Left ventricle myocardium inferior (tissue), 1 donor: ENCODE measurements around the gene PKMYT1. TPM values are rescaled to one million over a fixed set of nuclear protein-coding genes. Genes with fewer than 3 reads are reported as not detected.
"Not testable (repeated sequence)": the region's sequence is repeated elsewhere in the genome, so short reads cannot be mapped to it uniquely, and the experiment has no call there.

Source experiments
- DNase-seq: peaks from one replicate; pipeline ENCODE4 v3.0.0-alpha.2; 2020
- H3K27ac ChIP-seq: fragments of 200-600 bp; replicated peaks from 2 replicates; pipeline ENCODE4 v1.8.0; 2021
- H3K27me3 ChIP-seq: fragments of 200-600 bp; 2 replicates; pipeline ENCODE4 v1.8.0; 2021; ENCODE audit warnings: low read depth
- H3K36me3 ChIP-seq: fragments of 200-600 bp; 2 replicates; pipeline ENCODE4 v1.8.0; 2021
- H3K4me1 ChIP-seq: fragments of 200-600 bp; 2 replicates; pipeline ENCODE4 v1.8.0; 2021
- H3K4me3 ChIP-seq: fragments of 200-600 bp; 2 replicates; pipeline ENCODE4 v1.8.0; 2021; ENCODE audit warnings: mild to moderate bottlenecking, moderate library complexity
- H3K9me3 ChIP-seq: fragments of 200-600 bp; replicated peaks from 2 replicates; pipeline ENCODE4 v1.8.0; 2021
- CTCF ChIP-seq: fragments of 200-600 bp; IDR thresholded peaks from 2 replicates; pipeline ENCODE4 v1.8.0; 2021; ENCODE audit warnings: antibody characterized with exemption, mild to moderate bottlenecking, borderline replicate concordance
- intact Hi-C: fragments of 100-400 bp; cut with micrococcal nuclease; formaldehyde crosslinking; loops from one replicate; pipeline ENCODE4 v1.11.0; 2022
- total RNA-seq: library from RNA; stranded (reverse); fragmentation: NEBNext Ultra II Directional; extraction: Animal tissue kit (Norgen Biotek cat#: 25700); gene quantifications from one replicate; pipeline ENCODE4 v1.2.1, GENCODE V29; 2021
- donor health status: DM: no; HTN: yes; CAD: no; lungs with severe emphysema.

Gene PKMYT1
- total RNA-seq, 1 donor from 2014 or later, result 1.3 TPM

GRCh38 chr16:2950353-2950724 is 29.9 kb downstream of the PKMYT1 start:
- Histone ChIP-seq H3K36me3 (peaks cover 33% of the 10 kb centered on the region), H3K9me3 (no peaks in the 10 kb centered on the region), H3K27me3 (peaks cover 14% of the 10 kb centered on the region), H3K4me1 (no peaks in the 10 kb centered on the region), H3K27ac (no peak overlapping the region), H3K4me3 (no peak overlapping the region)
- no peak for DNase-seq
- intact Hi-C loops, result no loop called here
- TF ChIP-seq CTCF, result no peak

GRCh38 chr16:2949705-2950352 is 30.4 kb downstream of the PKMYT1 start:
- H3K27ac ChIP-seq, result no peak overlapping the region
- no peak for TF ChIP-seq CTCF

GRCh38 chr16:2948807-2949704 is 31.2 kb downstream of the PKMYT1 start:
- intact Hi-C loops, result no loop called here
- TF ChIP-seq CTCF, result no peak
- no peak for DNase-seq
- H3K27me3 ChIP-seq, result peaks cover 1% of the 10 kb centered on the region
- H3K9me3 ChIP-seq, result no peaks in the 10 kb centered on the region
- H3K4me1 ChIP-seq, result no peaks in the 10 kb centered on the region
- H3K27ac ChIP-seq, result no peak overlapping the region
- peaks cover 39% of the 10 kb centered on the region for H3K36me3 ChIP-seq
- H3K4me3 ChIP-seq, result no peak overlapping the region

More at GRCh38 chr16:2949705-2950352, 30.4 kb downstream of the PKMYT1 start:
- peaks cover 9% of the 10 kb centered on the region for H3K27me3 ChIP-seq
- H3K36me3 ChIP-seq, result peaks cover 33% of the 10 kb centered on the region
- H3K4me1 ChIP-seq, result no peaks in the 10 kb centered on the region
- intact Hi-C loops, result no loop called here
- no peak for DNase-seq
- no peaks in the 10 kb centered on the region for H3K9me3 ChIP-seq
- H3K4me3 ChIP-seq, result no peak overlapping the region

- H3K9me3 ChIP-seq, result no peaks in the 10 kb centered on the region
- DNase-seq, result no peak
- no peak for TF ChIP-seq CTCF
- no peaks in the 10 kb centered on the region for H3K4me1 ChIP-seq
- intact Hi-C loops, result no loop called here
- no peaks in the 10 kb centered on the region for H3K27me3 ChIP-seq
- H3K36me3 ChIP-seq, result peaks cover 63% of the 10 kb centered on the region
- no peak overlapping the region for H3K27ac ChIP-seq
- no peak overlapping the region for H3K4me3 ChIP-seq
Observed at GRCh38 chr16:2946649-2947048, 33.6 kb downstream of the PKMYT1 start.

GRCh38 chr16:2943716-2944115 is 36.5 kb downstream of the PKMYT1 start:
- H3K4me1 ChIP-seq, intact Hi-C loops, H3K9me3 ChIP-seq, H3K4me3 ChIP-seq, DNase-seq, H3K27me3 ChIP-seq, H3K27ac ChIP-seq: not testable (repeated sequence)
- H3K36me3 ChIP-seq, result peaks cover 77% of the 10 kb centered on the region

- Histone ChIP-seq H3K4me3 (no peak overlapping the region), H3K4me1 (no peaks in the 10 kb centered on the region), H3K9me3 (no peaks in the 10 kb centered on the region), H3K27me3 (no peaks in the 10 kb centered on the region), H3K27ac (no peak overlapping the region), H3K36me3 (peaks cover 84% of the 10 kb centered on the region)
- intact Hi-C loops, result no loop called here
- DNase-seq, result no peak
- no peak for TF ChIP-seq CTCF
Observed at GRCh38 chr16:2942045-2942444, 38.2 kb downstream of the PKMYT1 start.
